Astrocyte (in vitro differentiated cells and primary cell): ENCODE measurements around the gene LRRC10B.

Source experiments
- CTCF ChIP-seq: IDR thresholded peaks from 2 replicates; pipeline ENCODE4 v1.5.1; 2011; ENCODE audit warnings: low read depth, mild to moderate bottlenecking, inconsistent platforms, low read length, moderate library complexity; ENCODE audit not compliant: insufficient read depth
- EZH2 ChIP-seq: IDR thresholded peaks from 2 replicates; pipeline ENCODE4 v1.6.1; 2012; ENCODE audit warnings: mild to moderate bottlenecking, low read length, inconsistent platforms; ENCODE audit not compliant: insufficient read depth

GRCh38 chr11:61539831-61540357 is 31.3 kb downstream of the LRRC10B start:
- TF ChIP-seq CTCF = no peak
- no peak for TF ChIP-seq EZH2
